ENCODE results near the gene ACTBL2.

The ACTBL2 gene

GRCh38 chr5:57482671-57483106 lies at the start of gene ACTBL2:
ACTBL2 (minus strand) TSS chr5:57482811; CDS start chr5:57482707, 104 bp downstream.
- TF ChIP-seq CTCF (IDR thresholded peaks at IDR 0.05; ENCODE audit: low read length) (no peak), EZH2 (IDR thresholded peaks at IDR 0.05; ENCODE audit: borderline replicate concordance, low read length) (no peak)
- H3K9ac ChIP-seq (ENCODE audit: low read length): no peak within 1 kb of the TSS
- H3K4me1 ChIP-seq (ENCODE audit: insufficient read depth, low read length, severe bottlenecking): no peaks in the 10 kb centered on the region
- no peaks in the 10 kb centered on the region for H3K27me3 ChIP-seq (ENCODE audit: insufficient read depth, low read length)
- no peak within 1 kb of the TSS for H3K4me3 ChIP-seq (ENCODE audit: low read depth, low read length, poor library complexity, severe bottlenecking)
- H3K9me2 ChIP-seq (ENCODE audit: low read depth, low read length): no peaks in the 10 kb centered on the region
- no peaks in the 10 kb centered on the region for H3F3A ChIP-seq (ENCODE audit: insufficient read depth, low read length)
- no peak within 1 kb of the TSS for H2AFZ ChIP-seq (ENCODE audit: low read length)
- H3K9me3 ChIP-seq (ENCODE audit: low read length): no peaks in the 10 kb centered on the region
- no peak within 1 kb of the TSS for H3K27ac ChIP-seq (ENCODE audit: low read depth, low read length, poor library complexity, severe bottlenecking)
- no peaks in the 10 kb centered on the region for H3K36me3 ChIP-seq (ENCODE audit: insufficient read depth, low read length)
- no peaks in the 10 kb centered on the region for H3K79me2 ChIP-seq (ENCODE audit: insufficient read depth, low read length)
- no peak within 1 kb of the TSS for H3K4me2 ChIP-seq (ENCODE audit: low read length)
- no peaks in the 10 kb centered on the region for H4K20me1 ChIP-seq (ENCODE audit: insufficient read depth, low read length)

- no peaks in the 10 kb centered on the region for H3K79me2 ChIP-seq (ENCODE audit: insufficient read depth, low read length)
- H4K20me1 ChIP-seq (ENCODE audit: insufficient read depth, low read length): no peaks in the 10 kb centered on the region
- no peaks in the 10 kb centered on the region for H3F3A ChIP-seq (ENCODE audit: insufficient read depth, low read length)
- H2AFZ ChIP-seq (ENCODE audit: low read length): no peak overlapping the region
- H3K9me2 ChIP-seq (ENCODE audit: low read depth, low read length): no peaks in the 10 kb centered on the region
- H3K4me3 ChIP-seq (ENCODE audit: low read depth, low read length, poor library complexity, severe bottlenecking): no peak overlapping the region
- no peak for TF ChIP-seq EZH2 (IDR thresholded peaks at IDR 0.05; ENCODE audit: borderline replicate concordance, low read length)
- no peak for TF ChIP-seq CTCF (IDR thresholded peaks at IDR 0.05; ENCODE audit: low read length)
- no peaks in the 10 kb centered on the region for H3K4me1 ChIP-seq (ENCODE audit: insufficient read depth, low read length, severe bottlenecking)
- no peaks in the 10 kb centered on the region for H3K9me3 ChIP-seq (ENCODE audit: low read length)
- no peak overlapping the region for H3K9ac ChIP-seq (ENCODE audit: low read length)
- no peak overlapping the region for H3K27ac ChIP-seq (ENCODE audit: low read depth, low read length, poor library complexity, severe bottlenecking)
- H3K36me3 ChIP-seq (ENCODE audit: insufficient read depth, low read length): no peaks in the 10 kb centered on the region
- H3K4me2 ChIP-seq (ENCODE audit: low read length): no peak overlapping the region
- H3K27me3 ChIP-seq (ENCODE audit: insufficient read depth, low read length): no peaks in the 10 kb centered on the region
Measured at GRCh38 chr5:57531333-57531732, 48.7 kb upstream of the ACTBL2 start.

- no peak overlapping the region for H3K27ac ChIP-seq (ENCODE audit: low read depth, low read length, poor library complexity, severe bottlenecking)
- no peak overlapping the region for H3K4me2 ChIP-seq (ENCODE audit: low read length)
- no peaks in the 10 kb centered on the region for H3K36me3 ChIP-seq (ENCODE audit: insufficient read depth, low read length)
- H3K79me2 ChIP-seq (ENCODE audit: insufficient read depth, low read length): no peaks in the 10 kb centered on the region
- no peak overlapping the region for H3K4me3 ChIP-seq (ENCODE audit: low read depth, low read length, poor library complexity, severe bottlenecking)
- H3K27me3 ChIP-seq (ENCODE audit: insufficient read depth, low read length): no peaks in the 10 kb centered on the region
- no peak overlapping the region for H2AFZ ChIP-seq (ENCODE audit: low read length)
- H3K4me1 ChIP-seq (ENCODE audit: insufficient read depth, low read length, severe bottlenecking): no peaks in the 10 kb centered on the region
- H3K9me3 ChIP-seq (ENCODE audit: low read length): no peaks in the 10 kb centered on the region
- no peaks in the 10 kb centered on the region for H3F3A ChIP-seq (ENCODE audit: insufficient read depth, low read length)
- H4K20me1 ChIP-seq (ENCODE audit: insufficient read depth, low read length): no peaks in the 10 kb centered on the region
- no peak overlapping the region for H3K9ac ChIP-seq (ENCODE audit: low read length)
- no peaks in the 10 kb centered on the region for H3K9me2 ChIP-seq (ENCODE audit: low read depth, low read length)
- TF ChIP-seq CTCF (IDR thresholded peaks at IDR 0.05; ENCODE audit: low read length) (no peak), EZH2 (IDR thresholded peaks at IDR 0.05; ENCODE audit: borderline replicate concordance, low read length) (no peak)
Measured at GRCh38 chr5:57529864-57530263, 47.3 kb upstream of the ACTBL2 start.
